B cell (primary cell): ENCODE measurements around the gene FGFR1OP2. TPM values are rescaled to one million over a fixed set of nuclear protein-coding genes. Genes with fewer than 3 reads are reported as not detected.
A peak's percentile ranks its signal among the peaks of the same experiment; 100 is the strongest.

Source experiments
- ATAC-seq: fragments of 200-7000 bp; cut with Tn5 transposase; one replicate; pipeline ENCODE4 v1.10.0; 2021; ENCODE audit warnings: low read depth, mild to moderate bottlenecking, moderate number of reproducible peaks, moderate library complexity
- CTCF ChIA-PET: fragments of 350-600 bp; sonication (Branson Sonifier 250); formaldehyde crosslinking; loops from one replicate; lab custom pipeline; 2021; ENCODE audit warnings: antibody characterized with exemption, inconsistent platforms; lab: Charles Lee
- POLR2A ChIA-PET: fragments of 350-600 bp; sonication (Branson Sonifier 250); formaldehyde crosslinking; loops from one replicate; lab custom pipeline; 2021; ENCODE audit warnings: antibody characterized with exemption; lab: Charles Lee
- DNase-seq: peaks from one replicate; pipeline ENCODE4 v3.0.0; 2013
- H2AFZ ChIP-seq: 2 replicates; pipeline ENCODE4 v1.6.1; 2012; ENCODE audit warnings: mild to moderate bottlenecking, low read depth, low read length; ENCODE audit not compliant: insufficient read depth, poor library complexity, severe bottlenecking
- H3K27ac ChIP-seq, 2 donors: 1 replicate in 1 of 2; 2 replicates in 1 of 2; pipeline ENCODE4 v1.5.1; 2012 to 2013; ENCODE audit warnings: low read length in 2 of 2, mild to moderate bottlenecking in 2 of 2, moderate library complexity in 1 of 2
- H3K27me3 ChIP-seq, 4 experiments: fragments of 200-600 bp in 1 of 4; sonication (generic) in 1 of 4; replicated peaks in 1 of 4; 1 replicate in 2 of 4; 2 replicates in 2 of 4; pipeline versions ENCODE4 v1.6.1 to v1.7.0; 2013 to 2016; ENCODE audit warnings: low read length in 3 of 4, mild to moderate bottlenecking in 2 of 4, mixed read lengths in 1 of 4, moderate library complexity in 1 of 4; ENCODE audit not compliant: insufficient read depth in 4 of 4, control insufficient read depth in 3 of 4; ENCODE audit errors: control extremely low read depth in 1 of 4
- H3K36me3 ChIP-seq, 2 experiments: replicated peaks in 1 of 2; 1 replicate in 1 of 2; 2 replicates in 1 of 2; pipeline versions ENCODE4 v1.6.1 to v1.7.1; 2013; ENCODE audit warnings: low read length in 1 of 2; ENCODE audit not compliant: insufficient read depth in 2 of 2, control insufficient read depth in 1 of 2; ENCODE audit errors: control extremely low read depth in 1 of 2, extremely low read depth in 1 of 2
- H3K4me1 ChIP-seq, 2 donors: fragments of 200-600 bp in 1 of 2; sonication (generic) in 1 of 2; 1 replicate in 1 of 2; 2 replicates in 1 of 2; pipeline versions ENCODE4 v1.5.1 to v1.6.1; 2013 to 2017; ENCODE audit warnings: low read length in 2 of 2; ENCODE audit not compliant: control insufficient read depth in 2 of 2, insufficient read depth in 2 of 2
- H3K4me2 ChIP-seq: replicated peaks from 2 replicates; pipeline ENCODE3; 2012; ENCODE audit warnings: mild to moderate bottlenecking, low read depth, low read length; ENCODE audit not compliant: poor library complexity, severe bottlenecking
- H3K4me3 ChIP-seq, 5 experiments: fragments of 200-600 bp in 1 of 5; sonication (generic) in 1 of 5; 1 replicate in 3 of 5; 2 replicates in 2 of 5; pipeline versions ENCODE4 v1.5.1 to v1.7.0; 2011 to 2016; ENCODE audit warnings: low read length in 4 of 5, mild to moderate bottlenecking in 4 of 5, low read depth in 2 of 5, control low read depth in 1 of 5, moderate library complexity in 1 of 5; ENCODE audit not compliant: insufficient read depth in 1 of 5; ENCODE audit errors: control extremely low read depth in 1 of 5, extremely low read depth in 1 of 5
- H3K79me2 ChIP-seq: fragments of 200-600 bp; sonication (generic); one replicate; pipeline ENCODE4 v1.6.0; 2016; ENCODE audit warnings: low read length; ENCODE audit not compliant: control insufficient read depth, insufficient read depth
- H3K9ac ChIP-seq: fragments of 200-600 bp; sonication (generic); 2 replicates; pipeline ENCODE4 v1.6.1; 2017; ENCODE audit warnings: mild to moderate bottlenecking, low read length, moderate library complexity
- H3K9me3 ChIP-seq, 3 donors: one replicate each; pipeline versions ENCODE4 v1.6.1 to v1.7.1; 2013; ENCODE audit warnings: low read length in 2 of 3; ENCODE audit not compliant: control insufficient read depth in 2 of 3, insufficient read depth in 1 of 3; ENCODE audit errors: control extremely low read depth in 1 of 3
- H4K20me1 ChIP-seq: 2 replicates; pipeline ENCODE4 v1.6.0; 2012; ENCODE audit warnings: mild to moderate bottlenecking, low read length; ENCODE audit not compliant: insufficient read depth, control insufficient read depth, poor library complexity, severe bottlenecking
- H3K27ac Mint-ChIP-seq: one replicate; pipeline ENCODE4 v1.8.0; 2021; ENCODE audit warnings: mixed read lengths
- H3K27me3 Mint-ChIP-seq: one replicate; pipeline ENCODE4 v1.8.0; 2021; ENCODE audit warnings: mixed read lengths
- H3K4me1 Mint-ChIP-seq: one replicate; pipeline ENCODE4 v1.8.0; 2021; ENCODE audit warnings: mixed read lengths
- H3K4me3 Mint-ChIP-seq: one replicate; pipeline ENCODE4 v1.8.0; 2021; ENCODE audit warnings: mixed read lengths
- H3K9me3 Mint-ChIP-seq: one replicate; pipeline ENCODE4 v1.8.0; 2022; ENCODE audit warnings: mixed read lengths; ENCODE audit not compliant: insufficient read depth
- EZH2 ChIP-seq: IDR thresholded peaks from 2 replicates; pipeline ENCODE4 v1.6.1; 2012; ENCODE audit warnings: borderline replicate concordance, low read depth, mild to moderate bottlenecking, moderate library complexity, low read length; ENCODE audit not compliant: insufficient read depth, poor library complexity, severe bottlenecking
- WGBS: methylation state at CpG from one replicate; pipeline ENCODE4 v1.1.5; 2013; ENCODE audit warnings: missing lambda C conversion rate; ENCODE audit not compliant: insufficient coverage; 5-methylcytosine and 5-hydroxymethylcytosine counted together
- intact Hi-C: fragments of 100-400 bp; cut with micrococcal nuclease; formaldehyde crosslinking; loops from one replicate; pipeline ENCODE4 v1.10.0; 2022
- polyA plus RNA-seq: library from polyadenylated mRNA; depleted of rRNA; stranded (reverse); fragments of >200 nt; gene quantifications from 2 replicates; pipeline ENCODE4 v1.2.3, GENCODE V29; 2012
- total RNA-seq, 2 donors: library from RNA; stranded (reverse); fragments of 120-200 nt in 1 of 2; gene quantifications; 1 replicate in 1 of 2; 2 replicates in 1 of 2; pipeline versions ENCODE4 v1.2.3 to v1.2.4, GENCODE V29; 2013 to 2022
- TF ChIP-seq, protein P1 (sequence below): fragments of 200-600 bp; IDR thresholded peaks from one replicate; pipeline ENCODE4 v1.8.0; 2022; ENCODE audit warnings: antibody characterized with exemption, mild to moderate bottlenecking

Gene FGFR1OP2
- total and polyA plus RNA-seq, 2 donors (not counting 1 experiment from before 2014, with no cell fraction given) = 22.3 to 64.3 TPM

DNA sequence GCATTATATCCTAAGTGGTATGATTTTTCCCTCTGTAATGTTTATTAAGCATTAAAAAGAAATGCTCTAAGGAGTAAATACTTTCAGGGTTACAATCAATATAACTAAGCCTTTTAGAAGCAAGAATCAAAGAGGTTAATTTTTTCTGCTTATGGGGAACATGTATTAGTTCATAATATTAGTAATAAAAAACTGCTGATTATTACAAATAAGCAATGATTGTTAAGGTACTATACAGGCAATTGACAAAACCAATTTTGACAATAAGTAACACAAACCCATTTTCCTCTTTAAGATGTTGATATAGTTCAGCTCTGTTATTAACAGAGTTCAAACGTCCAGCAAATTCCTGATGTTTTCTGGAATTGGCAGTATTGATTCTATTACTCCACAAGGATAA is 32.2 kb upstream of the FGFR1OP2 start:
- Histone ChIP-seq H2AFZ (no peak overlapping the region), H3K36me3 (peaks cover 7 to 40% of the 10 kb centered on the region in 2 experiments), H3K79me2 (no peaks in the 10 kb centered on the region), H4K20me1 (no peaks in the 10 kb centered on the region), H3K4me1 (no peaks in the 10 kb centered on the region), H3K9ac (no peak overlapping the region), H3K4me2 (no peak overlapping the region), H3K4me3 (no peak overlapping the region), H3K27ac (no peak overlapping the region), H3K27me3 (no peaks in the 10 kb centered on the region), H3K9me3 (no peaks in the 10 kb centered on the region)
- ChIA-PET CTCF (no interaction called here), POLR2A (no interaction called here)
- intact Hi-C loops = no loop called here
- Mint-ChIP-seq H3K9me3 (no peaks in the 10 kb centered on the region), H3K27ac (no peak overlapping the region), H3K27me3 (no peaks in the 10 kb centered on the region), H3K4me1 (peaks cover 3% of the 10 kb centered on the region), H3K4me3 (no peak overlapping the region)
- DNase-seq = no peak
- ATAC-seq = no peak
- no CpG with 5 or more reads among the region's 1 CpG for WGBS
- TF ChIP-seq EZH2 = no peak
- TF ChIP-seq, protein P1, sequence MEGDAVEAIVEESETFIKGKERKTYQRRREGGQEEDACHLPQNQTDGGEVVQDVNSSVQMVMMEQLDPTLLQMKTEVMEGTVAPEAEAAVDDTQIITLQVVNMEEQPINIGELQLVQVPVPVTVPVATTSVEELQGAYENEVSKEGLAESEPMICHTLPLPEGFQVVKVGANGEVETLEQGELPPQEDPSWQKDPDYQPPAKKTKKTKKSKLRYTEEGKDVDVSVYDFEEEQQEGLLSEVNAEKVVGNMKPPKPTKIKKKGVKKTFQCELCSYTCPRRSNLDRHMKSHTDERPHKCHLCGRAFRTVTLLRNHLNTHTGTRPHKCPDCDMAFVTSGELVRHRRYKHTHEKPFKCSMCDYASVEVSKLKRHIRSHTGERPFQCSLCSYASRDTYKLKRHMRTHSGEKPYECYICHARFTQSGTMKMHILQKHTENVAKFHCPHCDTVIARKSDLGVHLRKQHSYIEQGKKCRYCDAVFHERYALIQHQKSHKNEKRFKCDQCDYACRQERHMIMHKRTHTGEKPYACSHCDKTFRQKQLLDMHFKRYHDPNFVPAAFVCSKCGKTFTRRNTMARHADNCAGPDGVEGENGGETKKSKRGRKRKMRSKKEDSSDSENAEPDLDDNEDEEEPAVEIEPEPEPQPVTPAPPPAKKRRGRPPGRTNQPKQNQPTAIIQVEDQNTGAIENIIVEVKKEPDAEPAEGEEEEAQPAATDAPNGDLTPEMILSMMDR = no peak

DNA sequence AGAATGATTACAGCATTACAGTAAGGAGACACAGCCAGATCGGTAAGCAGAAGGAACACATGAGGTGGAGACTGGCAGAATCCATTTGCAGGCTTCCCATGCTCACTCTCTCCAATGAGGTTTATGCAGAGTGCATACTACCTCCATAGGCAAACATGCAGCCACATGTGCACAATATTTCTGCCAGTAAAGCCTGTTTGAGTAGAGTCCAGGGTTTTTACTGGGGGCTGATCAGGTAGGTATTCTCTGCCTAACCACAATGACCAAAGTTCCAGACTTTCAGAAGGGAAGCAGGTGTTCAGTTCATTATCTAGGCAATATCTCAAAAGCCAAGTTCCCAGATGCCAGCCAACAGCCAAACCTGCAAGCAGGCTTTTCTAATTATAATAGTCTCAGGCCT is 31.6 kb upstream of the FGFR1OP2 start:
- WGBS = no CpG with 5 or more reads among the region's 1 CpG
- H3K79me2 ChIP-seq = no peaks in the 10 kb centered on the region
- H3K9me3 ChIP-seq = no peaks in the 10 kb centered on the region
- intact Hi-C loops = no loop called here
- DNase-seq = no peak
- no peak overlapping the region for H2AFZ ChIP-seq
- no peaks in the 10 kb centered on the region for H3K27me3 Mint-ChIP-seq
- no peaks in the 10 kb centered on the region for H4K20me1 ChIP-seq
- no peak overlapping the region for H3K4me3 Mint-ChIP-seq
- H3K9me3 Mint-ChIP-seq = no peaks in the 10 kb centered on the region
- H3K36me3 ChIP-seq = peaks cover 7 to 47% of the 10 kb centered on the region in 2 experiments
- ChIA-PET POLR2A (no interaction called here), CTCF (no interaction called here)
- no peak overlapping the region for H3K9ac ChIP-seq
- no peak overlapping the region for H3K4me3 ChIP-seq
- no peak for TF ChIP-seq EZH2
- TF ChIP-seq, protein P1 = no peak
- no peak for ATAC-seq
- peak overlapping the region in 1 of 2 donors; percentile 5 for H3K27ac ChIP-seq
- H3K27me3 ChIP-seq = no peaks in the 10 kb centered on the region
- H3K4me2 ChIP-seq = no peak overlapping the region
- no peaks in the 10 kb centered on the region for H3K4me1 ChIP-seq
- no peak overlapping the region for H3K27ac Mint-ChIP-seq
- peaks cover 3% of the 10 kb centered on the region for H3K4me1 Mint-ChIP-seq
